K562 (cell line): Measurements from ENCODE around the gene FAF2. TPM values are rescaled to one million over a fixed set of nuclear protein-coding genes. Genes with fewer than 3 reads are reported as not detected.

ENCODE experiments used
- BACH1 ChIP-seq: fragments of 200-800 bp; sonication (Bioruptor generic); IDR thresholded peaks from 2 replicates; pipeline ENCODE4 v1.6.1; 2016; ENCODE audit warnings: missing genetic modification characterization, missing compliant biosample characterization
- FOXO4 ChIP-seq: fragments of 450-650 bp; formaldehyde crosslinking; IDR thresholded peaks from 2 replicates; pipeline ENCODE4 v1.4.0; 2020; ENCODE audit warnings: mild to moderate bottlenecking, moderate library complexity
- HOMEZ ChIP-seq: fragments of 250-450 bp; sonication (Bioruptor Pico); IDR thresholded peaks from 2 replicates; pipeline ENCODE4 v1.4.0; 2020; ENCODE audit warnings: mild to moderate bottlenecking, moderate library complexity
- LARP7 ChIP-seq: fragments of 450-650 bp; IDR thresholded peaks from 2 replicates; pipeline ENCODE4 v1.6.1; 2016
- MGA ChIP-seq: fragments of 450-650 bp; IDR thresholded peaks from 2 replicates; pipeline ENCODE4 v1.6.1; 2016; ENCODE audit warnings: mild to moderate bottlenecking, moderate library complexity
- MTA3 ChIP-seq: fragments of 450-650 bp; formaldehyde crosslinking; IDR thresholded peaks from 2 replicates; pipeline ENCODE4 v1.6.1; 2017; ENCODE audit warnings: mild to moderate bottlenecking, borderline replicate concordance
- NFYB ChIP-seq: IDR thresholded peaks from 2 replicates; pipeline ENCODE4 v1.6.1; 2011; ENCODE audit warnings: mild to moderate bottlenecking, moderate library complexity; ENCODE audit not compliant: insufficient read length; ENCODE audit errors: extremely low read depth
- RBM14 ChIP-seq: fragments of 200-400 bp; formaldehyde crosslinking; IDR thresholded peaks from 2 replicates; pipeline ENCODE4 v1.6.1; 2018; ENCODE audit warnings: low read depth, mild to moderate bottlenecking, low read length, moderate library complexity, borderline replicate concordance; ENCODE audit not compliant: insufficient read depth
- STAT5A ChIP-seq: IDR thresholded peaks from 2 replicates; pipeline ENCODE4 v1.6.1; 2012; ENCODE audit warnings: low read length, inconsistent platforms, borderline replicate concordance
- USF2 ChIP-seq: sonication (generic); formaldehyde crosslinking; IDR thresholded peaks from 2 replicates; pipeline ENCODE4 v1.5.0; 2020; ENCODE audit warnings: missing genetic modification reagents
- ZNF3 ChIP-seq: fragments of 250-450 bp; sonication (Bioruptor Pico); IDR thresholded peaks from 2 replicates; pipeline ENCODE4 v1.5.0; 2021; ENCODE audit warnings: mild to moderate bottlenecking, moderate library complexity
- polyA plus RNA-seq, 8 experiments: library from polyadenylated mRNA; depleted of rRNA in 4 of 8; stranded (reverse) in 5 of 8; unstranded in 3 of 8; fragments of >200 nt; fragmentation: Nextera tagmentation in 2 of 8; fragmentation: Illumina TruSeq in 1 of 8; extraction: Ambion mirVana in 2 of 8; extraction: Trizol in 1 of 8; gene quantifications; 2 replicates each; pipeline versions ENCODE4 v1.2.1 to v1.2.3, GENCODE V29; 2011 to 2014; ENCODE audit warnings: inconsistent platforms in 1 of 8, missing spikeins in 1 of 8
- total RNA-seq, 7 experiments: library from RNA; depleted of rRNA in 6 of 7; stranded (reverse); fragments of >200 nt in 6 of 7; fragmentation: Illumina TruSeq in 2 of 7; extraction: Trizol in 2 of 7; gene quantifications; 2 replicates each; pipeline versions ENCODE4 v1.2.1 to v1.2.3, GENCODE V29; 2011 to 2021; ENCODE audit warnings: low replicate concordance in 1 of 7

FAF2 gene
- total and polyA plus RNA-seq, 9 of the 15 experiments (the other 6 are each of a cell fraction or from before 2014, with no cell fraction given) = 25.0 to 44.6 (median 36.1) TPM

GRCh38 chr5:176543428-176544182, 95.4 kb downstream of the FAF2 start (continued):
- TF ChIP-seq MGA = no peak
- no peak for TF ChIP-seq BACH1 (tag)
- no peak for TF ChIP-seq HOMEZ (CRISPR knock-in tag)
- no peak for TF ChIP-seq RBM14
- no peak for TF ChIP-seq LARP7
- TF ChIP-seq USF2 (CRISPR knock-in tag) = no peak
- TF ChIP-seq FOXO4 (CRISPR knock-in tag) = no peak
- TF ChIP-seq ZNF3 (CRISPR knock-in tag) = no peak
- TF ChIP-seq MTA3 = no peak; the same call in 1 of the 2 replicates
- no peak for TF ChIP-seq STAT5A
- no peak for TF ChIP-seq NFYB
